Measurements from ENCODE around the gene SPOCK2. TPM values are rescaled to one million over a fixed set of nuclear protein-coding genes. Genes with fewer than 3 reads are reported as not detected.

The SPOCK2 gene
- total and polyA plus RNA-seq, 10 donors: 12.6 to 64.3 (median 40.5) TPM

GRCh38 chr10:72122221-72122620, 33.9 kb upstream of the SPOCK2 start:
- no peak for TF ChIP-seq CTCF (IDR thresholded peaks at IDR 0.05 in 8 of 11, conservative IDR thresholded peaks at IDR 0.05 in 3 of 11)
- no peak for TF ChIP-seq POLR2A (IDR thresholded peaks at IDR 0.05)
- TF ChIP-seq POLR2AphosphoS5 (IDR thresholded peaks at IDR 0.05): no peak
- WGBS, 5 donors: 89 to 98% (median 94%) methylated on average over 4 of the region's 4 CpGs
- intact Hi-C loops (cut with DNase I; ENCODE audit: low total_unique reads): no loop called here

GRCh38 chr10:72121389-72121788, 33.0 kb upstream of the SPOCK2 start:
- TF ChIP-seq POLR2AphosphoS5 (IDR thresholded peaks at IDR 0.05) (no peak), CTCF (IDR thresholded peaks at IDR 0.05 in 8 of 11, conservative IDR thresholded peaks at IDR 0.05 in 3 of 11) (no peak), POLR2A (IDR thresholded peaks at IDR 0.05) (no peak)
- peaks cover 0 to 7% (median 5%) of the 10 kb centered on the region in 8 donors for H3K9me3 ChIP-seq
- intact Hi-C loops (cut with DNase I; ENCODE audit: low total_unique reads): no loop called here

More at GRCh38 chr10:72122221-72122620, 33.9 kb upstream of the SPOCK2 start:
- Histone ChIP-seq H3K27ac (no peak overlapping the region), H3K4me1 (peaks cover 0 to 5% (median 1%) of the 10 kb centered on the region in 6 donors), H3K27me3 (replicated peaks in 1 of 7) (no peaks in the 10 kb centered on the region), H3K9me3 (no peaks in the 10 kb centered on the region), H3K4me3 (no peak overlapping the region), H3K36me3 (peaks cover 0 to 69% (median 8%) of the 10 kb centered on the region in 6 donors)
- DNase-seq: no peak

GRCh38 chr10:72116372-72116771, 28.0 kb upstream of the SPOCK2 start:
- whole genome bisulfite sequencing, 5 donors: 93 to 97% (median 96%) methylated on average over 2 of the region's 2 CpGs
- intact Hi-C loops (cut with DNase I; ENCODE audit: low total_unique reads): no loop called here
- H3K27me3 ChIP-seq (replicated peaks in 1 of 7): no peaks in the 10 kb centered on the region
- no peak overlapping the region for H3K27ac ChIP-seq
- peaks cover 0 to 10% (median 7%) of the 10 kb centered on the region in 8 donors for H3K9me3 ChIP-seq
- no peak for DNase-seq
- TF ChIP-seq POLR2AphosphoS5 (IDR thresholded peaks at IDR 0.05): no peak
- TF ChIP-seq POLR2A (IDR thresholded peaks at IDR 0.05): no peak
- no peak for TF ChIP-seq CTCF (IDR thresholded peaks at IDR 0.05 in 8 of 11, conservative IDR thresholded peaks at IDR 0.05 in 3 of 11)
- H3K36me3 ChIP-seq: peaks cover 0 to 60% (median 5%) of the 10 kb centered on the region in 6 donors
- no peak overlapping the region for H3K4me3 ChIP-seq
- no peaks in the 10 kb centered on the region for H3K4me1 ChIP-seq

More at GRCh38 chr10:72121389-72121788, 33.0 kb upstream of the SPOCK2 start:
- no peak for DNase-seq
- Histone ChIP-seq H3K4me1 (peaks cover 0 to 1% (median under 1%) of the 10 kb centered on the region in 6 donors), H3K27me3 (replicated peaks in 1 of 7) (no peaks in the 10 kb centered on the region), H3K4me3 (no peak overlapping the region), H3K27ac (no peak overlapping the region), H3K36me3 (peaks cover 0 to 67% (median 5%) of the 10 kb centered on the region in 6 donors)
- 94 to 100% (median 97%) methylated on average over 1 of the region's 1 CpG for WGBS, 5 donors

- TF ChIP-seq POLR2A (IDR thresholded peaks at IDR 0.05): no peak
- no peak for TF ChIP-seq CTCF (IDR thresholded peaks at IDR 0.05 in 8 of 11, conservative IDR thresholded peaks at IDR 0.05 in 3 of 11)
- TF ChIP-seq POLR2AphosphoS5 (IDR thresholded peaks at IDR 0.05): no peak
- 86 to 93% (median 92%) methylated on average over 2 of the region's 2 CpGs for WGBS, 5 donors
- H3K9me3 ChIP-seq: peaks cover 0 to 10% (median 7%) of the 10 kb centered on the region in 8 donors
- no peaks in the 10 kb centered on the region for H3K27me3 ChIP-seq (replicated peaks in 1 of 7)
- H3K36me3 ChIP-seq: peaks cover 0 to 54% (median 5%) of the 10 kb centered on the region in 6 donors
- DNase-seq: no peak
- H3K4me3 ChIP-seq: no peak overlapping the region
- no peak overlapping the region for H3K27ac ChIP-seq
- intact Hi-C loops (cut with DNase I; ENCODE audit: low total_unique reads): no loop called here
- peaks cover 1 to 6% (median 3%) of the 10 kb centered on the region in 6 donors for H3K4me1 ChIP-seq
Measured at GRCh38 chr10:72114706-72115450, 26.5 kb upstream of the SPOCK2 start.

Data from spleen (tissue), 11 donors.